ENCODE measurements around the gene TRPC4.

DNA sequence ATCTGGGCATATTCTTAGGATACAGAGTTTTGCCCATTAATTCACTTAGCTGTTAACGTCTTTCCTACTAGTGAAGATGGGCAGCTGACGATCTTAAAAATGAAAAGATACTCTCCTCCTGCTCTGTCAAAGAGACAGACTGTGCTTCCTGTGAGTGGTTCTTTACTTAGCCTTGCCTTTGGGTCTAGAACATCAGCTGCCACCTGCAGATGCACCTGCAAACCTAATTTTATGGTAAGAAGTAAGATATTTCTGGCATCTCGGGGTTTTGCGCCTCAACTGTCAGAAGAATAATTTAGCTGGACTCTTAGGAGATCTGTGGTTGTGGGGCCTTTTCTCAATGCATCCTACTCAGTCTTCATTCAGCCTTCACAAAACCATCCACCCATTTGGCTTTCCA, 36.2 kb downstream of the TRPC4 start:
- no peak for TF ChIP-seq POLR2A (IDR thresholded peaks at IDR 0.05)
- TF ChIP-seq, protein P1, sequence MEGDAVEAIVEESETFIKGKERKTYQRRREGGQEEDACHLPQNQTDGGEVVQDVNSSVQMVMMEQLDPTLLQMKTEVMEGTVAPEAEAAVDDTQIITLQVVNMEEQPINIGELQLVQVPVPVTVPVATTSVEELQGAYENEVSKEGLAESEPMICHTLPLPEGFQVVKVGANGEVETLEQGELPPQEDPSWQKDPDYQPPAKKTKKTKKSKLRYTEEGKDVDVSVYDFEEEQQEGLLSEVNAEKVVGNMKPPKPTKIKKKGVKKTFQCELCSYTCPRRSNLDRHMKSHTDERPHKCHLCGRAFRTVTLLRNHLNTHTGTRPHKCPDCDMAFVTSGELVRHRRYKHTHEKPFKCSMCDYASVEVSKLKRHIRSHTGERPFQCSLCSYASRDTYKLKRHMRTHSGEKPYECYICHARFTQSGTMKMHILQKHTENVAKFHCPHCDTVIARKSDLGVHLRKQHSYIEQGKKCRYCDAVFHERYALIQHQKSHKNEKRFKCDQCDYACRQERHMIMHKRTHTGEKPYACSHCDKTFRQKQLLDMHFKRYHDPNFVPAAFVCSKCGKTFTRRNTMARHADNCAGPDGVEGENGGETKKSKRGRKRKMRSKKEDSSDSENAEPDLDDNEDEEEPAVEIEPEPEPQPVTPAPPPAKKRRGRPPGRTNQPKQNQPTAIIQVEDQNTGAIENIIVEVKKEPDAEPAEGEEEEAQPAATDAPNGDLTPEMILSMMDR (IDR thresholded peaks at IDR 0.05) = no peak
